ENCODE measurements around the gene DHX34. TPM values are rescaled to one million over a fixed set of nuclear protein-coding genes. Genes with fewer than 3 reads are reported as not detected.

Gene DHX34
- total and polyA plus RNA-seq, 2 experiments from 2014 or later: 7.7 to 11.0 TPM

- no peak overlapping the region for H3K4me2 ChIP-seq (ENCODE audit: unreplicated experiment)
These were observed 64.8 kb downstream of the DHX34 start for GRCh38 chr19:47413941-47414340.

GRCh38 chr19:47414469-47414868 is 65.4 kb downstream of the DHX34 start:
- Histone ChIP-seq H2AFZ (no peak overlapping the region), H3K36me3 (ENCODE audit: low read depth) (peaks cover 6% of the 10 kb centered on the region; the same call in 1 of the 2 replicates), H4K20me1 (ENCODE audit: insufficient read depth) (no peaks in the 10 kb centered on the region), H3K9me2 (ENCODE audit: insufficient read depth) (no peaks in the 10 kb centered on the region), H3K27ac (no peak overlapping the region), H3K27me3 (replicated peaks; ENCODE audit: insufficient read depth) (0 out of 2 replicates have a peak, but pooled peaks cover 1% of the 10 kb centered on the region), H3K9ac (no peak overlapping the region), H3F3A (ENCODE audit: insufficient read depth) (no peaks in the 10 kb centered on the region), H3K9me3 (ENCODE audit: low read depth) (no peaks in the 10 kb centered on the region), H3K4me3 (no peak overlapping the region), H3K4me1 (ENCODE audit: insufficient read depth) (no peaks in the 10 kb centered on the region; the same call in 1 of the 2 replicates), H3K4me2 (ENCODE audit: unreplicated experiment) (no peak overlapping the region), H3K79me2 (ENCODE audit: insufficient read depth) (0 out of 2 replicates have a peak, but pooled peaks cover 6% of the 10 kb centered on the region)
- in situ Hi-C loops (cut with MboI): no loop called here
- no peak for DNase-seq
- TF ChIP-seq EZH2phosphoT487 (IDR thresholded peaks at IDR 0.05; ENCODE audit: insufficient read depth, low read depth) (no peak), EZH2 (IDR thresholded peaks at IDR 0.05; ENCODE audit: insufficient read depth, poor library complexity, severe bottlenecking) (no peak)
- WGBS, 2 experiments (ENCODE audit: low coverage in 1 of 2, low lambda C conversion rate in 2 of 2, missing lambda C conversion rate in 2 of 2): 79 to 86% methylated on average over 18 to 21 of the region's 21 CpGs

More at GRCh38 chr19:47413941-47414340, 64.8 kb downstream of the DHX34 start:
- H3K9me2 ChIP-seq (ENCODE audit: insufficient read depth): no peaks in the 10 kb centered on the region
- H3K27ac ChIP-seq: no peak overlapping the region
- DNase-seq: no peak
- H3K9me3 ChIP-seq (ENCODE audit: low read depth): no peaks in the 10 kb centered on the region
- no peaks in the 10 kb centered on the region for H3K27me3 ChIP-seq (replicated peaks; ENCODE audit: insufficient read depth)
- no peaks in the 10 kb centered on the region for H4K20me1 ChIP-seq (ENCODE audit: insufficient read depth)
- TF ChIP-seq EZH2phosphoT487 (IDR thresholded peaks at IDR 0.05; ENCODE audit: insufficient read depth, low read depth): no peak
- no peak for TF ChIP-seq EZH2 (IDR thresholded peaks at IDR 0.05; ENCODE audit: insufficient read depth, poor library complexity, severe bottlenecking)
- peaks cover 6% of the 10 kb centered on the region; the same call in 1 of the 2 replicates for H3K36me3 ChIP-seq (ENCODE audit: low read depth)
- H2AFZ ChIP-seq: no peak overlapping the region
- H3K9ac ChIP-seq: no peak overlapping the region
- H3K4me3 ChIP-seq: no peak overlapping the region
- H3K4me1 ChIP-seq (ENCODE audit: insufficient read depth): no peaks in the 10 kb centered on the region; the same call in 1 of the 2 replicates
- WGBS, 2 experiments (ENCODE audit: low coverage in 1 of 2, low lambda C conversion rate in 2 of 2, missing lambda C conversion rate in 2 of 2): 98 to 99% methylated on average over 16 of the region's 16 CpGs
- in situ Hi-C loops (cut with MboI): no loop called here
- no peaks in the 10 kb centered on the region for H3F3A ChIP-seq (ENCODE audit: insufficient read depth)
- 0 out of 2 replicates have a peak, but pooled peaks cover 6% of the 10 kb centered on the region for H3K79me2 ChIP-seq (ENCODE audit: insufficient read depth)

- Histone ChIP-seq H4K20me1 (ENCODE audit: insufficient read depth) (no peaks in the 10 kb centered on the region), H3K9me3 (ENCODE audit: low read depth) (no peaks in the 10 kb centered on the region), H3K4me1 (ENCODE audit: insufficient read depth) (no peaks in the 10 kb centered on the region; the same call in 1 of the 2 replicates), H3K4me3 (no peak overlapping the region), H3K9me2 (ENCODE audit: insufficient read depth) (no peaks in the 10 kb centered on the region), H3K27ac (no peak overlapping the region), H3K27me3 (replicated peaks; ENCODE audit: insufficient read depth) (peaks cover 12% of the 10 kb centered on the region; the same call in 1 of the 2 replicates), H3K4me2 (ENCODE audit: unreplicated experiment) (no peak overlapping the region), H3K79me2 (ENCODE audit: insufficient read depth) (0 out of 2 replicates have a peak, but pooled peaks cover 6% of the 10 kb centered on the region), H2AFZ (no peak overlapping the region), H3F3A (ENCODE audit: insufficient read depth) (no peaks in the 10 kb centered on the region), H3K9ac (no peak overlapping the region), H3K36me3 (ENCODE audit: low read depth) (peaks cover 6% of the 10 kb centered on the region; the same call in 1 of the 2 replicates)
- WGBS, 2 experiments (ENCODE audit: low coverage in 1 of 2, low lambda C conversion rate in 2 of 2, missing lambda C conversion rate in 2 of 2): 95% methylated on average over 20 to 21 of the region's 21 CpGs
- TF ChIP-seq EZH2 (IDR thresholded peaks at IDR 0.05; ENCODE audit: insufficient read depth, poor library complexity, severe bottlenecking): no peak
- TF ChIP-seq EZH2phosphoT487 (IDR thresholded peaks at IDR 0.05; ENCODE audit: insufficient read depth, low read depth): no peak
- DNase-seq: no peak
- in situ Hi-C loops (cut with MboI): no loop called here
These were observed 67.0 kb downstream of the DHX34 start for GRCh38 chr19:47415953-47416642.

- Histone ChIP-seq H3K9me2 (ENCODE audit: insufficient read depth) (no peaks in the 10 kb centered on the region), H3K27ac (no peak overlapping the region), H3F3A (ENCODE audit: insufficient read depth) (no peaks in the 10 kb centered on the region), H3K4me3 (no peak overlapping the region), H3K79me2 (ENCODE audit: insufficient read depth) (0 out of 2 replicates have a peak, but pooled peaks cover 6% of the 10 kb centered on the region), H3K4me2 (ENCODE audit: unreplicated experiment) (no peak overlapping the region), H2AFZ (no peak overlapping the region), H4K20me1 (ENCODE audit: insufficient read depth) (no peaks in the 10 kb centered on the region), H3K9ac (no peak overlapping the region), H3K27me3 (replicated peaks; ENCODE audit: insufficient read depth) (peaks cover 17% of the 10 kb centered on the region; the same call in 1 of the 2 replicates), H3K4me1 (ENCODE audit: insufficient read depth) (no peaks in the 10 kb centered on the region; the same call in 1 of the 2 replicates), H3K36me3 (ENCODE audit: low read depth) (peaks cover 6% of the 10 kb centered on the region; the same call in 1 of the 2 replicates), H3K9me3 (ENCODE audit: low read depth) (no peaks in the 10 kb centered on the region)
- 92 to 100% methylated on average over 2 to 12 of the region's 12 CpGs for WGBS, 2 experiments (ENCODE audit: low coverage in 1 of 2, low lambda C conversion rate in 2 of 2, missing lambda C conversion rate in 2 of 2)
- in situ Hi-C loops (cut with MboI): no loop called here
- no peak for DNase-seq
- TF ChIP-seq EZH2 (IDR thresholded peaks at IDR 0.05; ENCODE audit: insufficient read depth, poor library complexity, severe bottlenecking): no peak
- TF ChIP-seq EZH2phosphoT487 (IDR thresholded peaks at IDR 0.05; ENCODE audit: insufficient read depth, low read depth): no peak
These were observed 67.5 kb downstream of the DHX34 start for GRCh38 chr19:47416643-47416985.
